ENCODE measurements around the gene SMCO4.
"Not testable (repeated sequence)": the region's sequence is repeated elsewhere in the genome, so short reads cannot be mapped to it uniquely, and the experiment has no call there.

The SMCO4 gene

DNA sequence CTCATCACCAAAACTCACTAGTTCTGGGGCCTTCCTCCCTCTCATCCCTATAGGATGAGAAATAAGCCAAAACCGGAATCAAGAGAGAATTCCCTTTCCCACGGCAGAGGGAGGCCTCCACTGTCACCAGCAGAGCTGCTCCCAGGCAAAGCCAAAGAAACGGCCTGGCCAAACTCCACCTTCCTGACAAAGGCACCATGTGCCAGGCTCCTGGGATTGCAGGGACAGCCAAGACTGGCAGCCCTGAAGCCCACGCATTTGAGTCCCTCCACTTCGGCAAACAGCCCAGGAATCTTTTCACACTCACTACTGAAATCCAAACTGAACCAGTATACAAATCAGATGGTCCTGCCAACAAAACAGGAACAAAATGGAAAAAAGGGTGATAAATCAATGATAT lies 6.1 kb downstream of the SMCO4 start:
- no peak for TF ChIP-seq TARDBP (IDR thresholded peaks at IDR 0.05)
- TF ChIP-seq NFRKB (IDR thresholded peaks at IDR 0.05): no peak
- TF ChIP-seq LEF1 (IDR thresholded peaks at IDR 0.05; ENCODE audit: borderline replicate concordance): no peak
- TF ChIP-seq HDGF (IDR thresholded peaks at IDR 0.05; ENCODE audit: borderline replicate concordance): no peak
- TF ChIP-seq FOXM1 (IDR thresholded peaks at IDR 0.05; ENCODE audit: borderline replicate concordance): no peak
- TF ChIP-seq L3MBTL2 (conservative IDR thresholded peaks at IDR 0.05): no peak
- no peak for TF ChIP-seq BHLHE40 (IDR thresholded peaks at IDR 0.05; ENCODE audit: borderline replicate concordance)
- TF ChIP-seq CTBP1 (IDR thresholded peaks at IDR 0.05; ENCODE audit: borderline replicate concordance): no peak
- no peak for TF ChIP-seq ELF4 (IDR thresholded peaks at IDR 0.05)
- no peak for TF ChIP-seq ARNT (IDR thresholded peaks at IDR 0.05)
- TF ChIP-seq, protein P1, sequence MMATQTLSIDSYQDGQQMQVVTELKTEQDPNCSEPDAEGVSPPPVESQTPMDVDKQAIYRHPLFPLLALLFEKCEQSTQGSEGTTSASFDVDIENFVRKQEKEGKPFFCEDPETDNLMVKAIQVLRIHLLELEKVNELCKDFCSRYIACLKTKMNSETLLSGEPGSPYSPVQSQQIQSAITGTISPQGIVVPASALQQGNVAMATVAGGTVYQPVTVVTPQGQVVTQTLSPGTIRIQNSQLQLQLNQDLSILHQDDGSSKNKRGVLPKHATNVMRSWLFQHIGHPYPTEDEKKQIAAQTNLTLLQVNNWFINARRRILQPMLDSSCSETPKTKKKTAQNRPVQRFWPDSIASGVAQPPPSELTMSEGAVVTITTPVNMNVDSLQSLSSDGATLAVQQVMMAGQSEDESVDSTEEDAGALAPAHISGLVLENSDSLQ (IDR thresholded peaks at IDR 0.05): no peak
- no peak for TF ChIP-seq SP1 (IDR thresholded peaks at IDR 0.05)
- no peak for TF ChIP-seq SUZ12 (IDR thresholded peaks at IDR 0.05)
- TF ChIP-seq FOXK2 (IDR thresholded peaks at IDR 0.05): no peak
- no peak for TF ChIP-seq FOXA1 (IDR thresholded peaks at IDR 0.05)
- TF ChIP-seq ZNF384 (IDR thresholded peaks at IDR 0.05): no peak
- POLR2A ChIA-PET: no interaction called here
- CTCF ChIA-PET: no interaction called here
- no peak for DNase-seq (ENCODE audit: extremely low spot score)

DNA sequence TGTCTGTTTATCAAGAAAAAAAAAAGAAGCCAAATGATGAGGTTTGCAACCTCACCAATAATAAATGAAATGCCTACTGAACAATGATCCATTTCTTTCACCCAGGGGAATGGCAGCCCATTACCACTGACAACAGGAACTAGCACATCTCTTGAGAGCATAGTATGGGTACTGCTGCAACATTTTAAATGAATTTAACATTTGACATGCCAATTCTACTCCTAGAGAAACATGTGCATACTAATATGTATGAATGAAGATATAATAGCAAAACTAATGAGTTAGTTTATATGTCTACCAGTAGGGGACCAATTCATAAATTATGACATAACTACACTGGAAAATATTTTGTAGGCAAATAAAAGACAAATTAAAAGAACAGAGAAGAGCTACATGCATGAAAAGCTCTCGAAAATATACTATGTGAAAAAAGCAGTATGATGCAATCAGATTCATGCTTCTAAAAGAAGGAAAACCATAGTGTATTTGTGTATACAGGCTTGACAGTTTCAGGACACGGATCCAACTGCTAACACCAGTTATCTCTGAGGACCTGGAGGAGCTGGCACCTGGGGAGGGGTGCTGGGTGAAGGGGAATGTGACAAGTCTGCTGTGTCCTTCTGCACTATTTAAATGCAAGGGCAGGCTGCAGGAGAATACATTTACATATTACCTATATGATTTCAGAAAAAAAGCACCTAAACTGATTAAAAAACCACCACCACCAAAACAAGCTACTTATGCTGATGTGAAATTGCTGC lies 6.9 kb downstream of the SMCO4 start:
- TF ChIP-seq ZNF384 (IDR thresholded peaks at IDR 0.05) (no peak), ARNT (IDR thresholded peaks at IDR 0.05) (no peak)
- POLR2A ChIA-PET: no interaction called here
- CTCF ChIA-PET: no interaction called here
- no peak for DNase-seq (ENCODE audit: extremely low spot score)

DNA sequence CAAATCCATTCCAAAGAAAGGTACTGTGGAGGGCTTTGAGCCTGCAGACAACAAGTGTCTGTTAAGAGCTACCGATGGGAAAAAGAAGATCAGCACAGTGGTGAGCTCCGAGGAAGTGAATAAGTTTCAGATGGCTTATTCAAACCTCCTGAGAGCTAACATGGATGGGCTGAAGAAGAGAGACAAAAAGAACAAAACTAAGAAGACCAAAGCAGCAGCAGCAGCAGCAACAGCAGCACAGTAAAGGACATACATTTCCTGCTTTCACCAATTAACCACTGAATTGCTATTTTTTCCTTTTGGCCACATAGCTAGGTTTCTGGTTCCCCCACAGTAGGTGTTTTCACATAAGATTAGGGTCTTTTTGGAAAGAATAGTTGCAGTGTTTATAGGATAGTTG lies 7.6 kb downstream of the SMCO4 start:
- POLR2A ChIA-PET; DNase-seq (ENCODE audit: extremely low spot score); CTCF ChIA-PET: not testable (repeated sequence)

DNA sequence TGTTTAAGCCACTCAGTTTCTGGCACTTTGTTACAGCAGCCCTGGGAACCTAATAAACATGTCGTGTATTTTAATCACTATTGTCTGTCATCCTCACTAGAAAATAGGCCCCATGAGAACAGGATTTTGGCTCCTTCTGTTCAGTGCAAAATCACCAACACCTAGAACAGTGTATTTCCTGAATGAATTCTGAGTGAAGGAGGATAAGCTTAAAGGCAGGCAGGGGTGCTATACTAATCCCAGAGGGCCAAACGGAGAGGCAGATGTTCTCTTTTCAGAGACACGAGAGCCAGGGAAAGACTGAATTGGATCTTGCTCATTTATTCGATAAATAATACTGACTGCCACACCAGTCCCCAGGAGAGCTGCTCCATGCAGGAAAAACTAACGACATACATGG lies 10.4 kb downstream of the SMCO4 start:
- ChIA-PET CTCF (no interaction called here), POLR2A (no interaction called here)
- DNase-seq (ENCODE audit: extremely low spot score): no peak
- TF ChIP-seq L3MBTL2 (conservative IDR thresholded peaks at IDR 0.05): no peak
- no peak for TF ChIP-seq SUZ12 (IDR thresholded peaks at IDR 0.05)
- TF ChIP-seq BHLHE40 (IDR thresholded peaks at IDR 0.05; ENCODE audit: borderline replicate concordance): no peak
- no peak for TF ChIP-seq NFRKB (IDR thresholded peaks at IDR 0.05)
- no peak for TF ChIP-seq ELF4 (IDR thresholded peaks at IDR 0.05)
- no peak for TF ChIP-seq TARDBP (IDR thresholded peaks at IDR 0.05)
- no peak for TF ChIP-seq SP1 (IDR thresholded peaks at IDR 0.05)
- no peak for TF ChIP-seq ARNT (IDR thresholded peaks at IDR 0.05)
- TF ChIP-seq LEF1 (IDR thresholded peaks at IDR 0.05; ENCODE audit: borderline replicate concordance): no peak
- no peak for TF ChIP-seq ZNF384 (IDR thresholded peaks at IDR 0.05)
- TF ChIP-seq FOXM1 (IDR thresholded peaks at IDR 0.05; ENCODE audit: borderline replicate concordance): no peak
- no peak for TF ChIP-seq CTBP1 (IDR thresholded peaks at IDR 0.05; ENCODE audit: borderline replicate concordance)
- TF ChIP-seq, protein P1 (IDR thresholded peaks at IDR 0.05): no peak
- no peak for TF ChIP-seq FOXA1 (IDR thresholded peaks at IDR 0.05)
- no peak for TF ChIP-seq HDGF (IDR thresholded peaks at IDR 0.05; ENCODE audit: borderline replicate concordance)
- no peak for TF ChIP-seq FOXK2 (IDR thresholded peaks at IDR 0.05)

DNA sequence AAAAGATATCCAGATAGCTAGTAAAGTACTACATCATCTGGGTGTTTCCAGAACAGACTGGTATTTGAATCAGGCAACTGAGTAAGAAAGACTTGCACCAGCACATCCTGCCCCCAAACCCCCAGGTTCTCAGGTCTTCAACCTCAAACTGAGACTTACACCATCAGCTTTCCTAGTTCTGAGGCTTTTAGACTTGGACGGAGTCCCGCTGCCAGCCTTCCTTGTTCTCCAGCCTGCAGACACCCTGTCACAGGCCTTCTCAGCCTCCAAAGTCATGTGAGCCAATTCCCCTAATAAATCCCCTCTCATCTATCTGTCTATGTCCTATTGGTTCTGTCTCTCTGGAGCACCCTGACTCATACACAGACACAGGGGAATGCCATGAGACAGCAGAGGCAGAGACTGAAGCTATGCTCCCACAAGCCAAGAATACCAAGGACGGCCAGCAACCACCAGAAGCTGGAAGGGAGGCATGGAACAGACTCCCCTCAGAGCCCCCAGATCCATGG lies 10.9 kb downstream of the SMCO4 start:
- TF ChIP-seq ZNF384 (IDR thresholded peaks at IDR 0.05): no peak
- no peak for TF ChIP-seq ARNT (IDR thresholded peaks at IDR 0.05)
- no peak for TF ChIP-seq ELF4 (IDR thresholded peaks at IDR 0.05)
- no peak for TF ChIP-seq BHLHE40 (IDR thresholded peaks at IDR 0.05; ENCODE audit: borderline replicate concordance)
- no peak for TF ChIP-seq FOXM1 (IDR thresholded peaks at IDR 0.05; ENCODE audit: borderline replicate concordance)
- TF ChIP-seq SUZ12 (IDR thresholded peaks at IDR 0.05): no peak
- no peak for TF ChIP-seq LEF1 (IDR thresholded peaks at IDR 0.05; ENCODE audit: borderline replicate concordance)
- no peak for TF ChIP-seq HDGF (IDR thresholded peaks at IDR 0.05; ENCODE audit: borderline replicate concordance)
- no peak for TF ChIP-seq SP1 (IDR thresholded peaks at IDR 0.05)
- TF ChIP-seq, protein P1 (IDR thresholded peaks at IDR 0.05): no peak
- TF ChIP-seq L3MBTL2 (conservative IDR thresholded peaks at IDR 0.05): no peak
- no peak for TF ChIP-seq TARDBP (IDR thresholded peaks at IDR 0.05)
- no peak for TF ChIP-seq NFRKB (IDR thresholded peaks at IDR 0.05)
- no peak for TF ChIP-seq FOXK2 (IDR thresholded peaks at IDR 0.05)
- no peak for TF ChIP-seq FOXA1 (IDR thresholded peaks at IDR 0.05)
- TF ChIP-seq CTBP1 (IDR thresholded peaks at IDR 0.05; ENCODE audit: borderline replicate concordance): no peak
- no peak for DNase-seq (ENCODE audit: extremely low spot score)
- POLR2A ChIA-PET: no interaction called here
- CTCF ChIA-PET: interaction anchor here (0.5 kb wide), 1 partner anchor 94 kb away, joined by 3 read pairs; no protein-coding TSS in a partner anchor

DNA sequence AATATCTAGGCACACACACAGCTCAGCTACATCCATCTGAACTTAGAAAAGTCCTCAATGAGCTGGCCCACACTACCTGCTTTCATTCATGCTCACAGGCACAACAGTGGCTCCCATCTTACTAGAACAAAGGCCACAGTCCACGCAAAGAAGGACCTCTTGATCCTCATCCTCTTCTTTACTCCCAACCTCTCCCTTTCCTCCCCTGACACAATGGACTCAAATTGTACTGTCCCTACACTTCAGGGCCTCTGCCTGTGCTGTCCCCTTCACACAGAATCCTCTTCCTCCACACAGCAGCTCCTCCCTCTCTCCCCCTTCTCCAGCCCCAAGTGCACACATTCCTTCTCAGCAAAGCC lies 12.7 kb downstream of the SMCO4 start:
- no peak for DNase-seq (ENCODE audit: extremely low spot score)
- TF ChIP-seq HDGF (IDR thresholded peaks at IDR 0.05; ENCODE audit: borderline replicate concordance): no peak
- TF ChIP-seq ELF4 (IDR thresholded peaks at IDR 0.05): no peak
- no peak for TF ChIP-seq FOXK2 (IDR thresholded peaks at IDR 0.05)
- no peak for TF ChIP-seq ZNF384 (IDR thresholded peaks at IDR 0.05)
- no peak for TF ChIP-seq BHLHE40 (IDR thresholded peaks at IDR 0.05; ENCODE audit: borderline replicate concordance)
- TF ChIP-seq L3MBTL2 (conservative IDR thresholded peaks at IDR 0.05): no peak
- TF ChIP-seq, protein P1 (IDR thresholded peaks at IDR 0.05): no peak
- TF ChIP-seq CTBP1 (IDR thresholded peaks at IDR 0.05; ENCODE audit: borderline replicate concordance): no peak
- no peak for TF ChIP-seq LEF1 (IDR thresholded peaks at IDR 0.05; ENCODE audit: borderline replicate concordance)
- TF ChIP-seq ARNT (IDR thresholded peaks at IDR 0.05): no peak
- no peak for TF ChIP-seq TARDBP (IDR thresholded peaks at IDR 0.05)
- no peak for TF ChIP-seq SUZ12 (IDR thresholded peaks at IDR 0.05)
- no peak for TF ChIP-seq FOXM1 (IDR thresholded peaks at IDR 0.05; ENCODE audit: borderline replicate concordance)
- TF ChIP-seq SP1 (IDR thresholded peaks at IDR 0.05): no peak
- no peak for TF ChIP-seq FOXA1 (IDR thresholded peaks at IDR 0.05)
- no peak for TF ChIP-seq NFRKB (IDR thresholded peaks at IDR 0.05)
- POLR2A ChIA-PET: interaction anchor here (1.2 kb wide), 1 partner anchor 12 kb away, joined by 3 read pairs; no protein-coding TSS in a partner anchor
- CTCF ChIA-PET: interaction anchor here (0.8 to 1.6 kb wide), 3 partner anchors 10 to 296 kb away, joined by 3 to 4 read pairs (median 4); no protein-coding TSS in a partner anchor

All from HEK293T (cell line).